OCI-LY3 (cell line): ENCODE results near the gene DTD1.

Source experiments
- H2AFZ ChIP-seq: fragments of 200-600, 300-600 bp; shearing (Covaris generic); 2 replicates; pipeline ENCODE4 v1.6.0; 2014; ENCODE audit warnings: antibody characterized with exemption, low read depth, low read length
- H3K27ac ChIP-seq: fragments of 200-600, 300-600 bp; sonication (generic); 2 replicates; pipeline ENCODE4 v1.5.1; 2014; ENCODE audit warnings: mild to moderate bottlenecking, low read length, moderate library complexity, mixed read lengths
- H3K27me3 ChIP-seq: fragments of 200-600, 300-600 bp; sonication (generic); 2 replicates; pipeline ENCODE4 v1.6.1; 2014; ENCODE audit warnings: low read depth, low read length, mixed read lengths
- H3K36me3 ChIP-seq: fragments of 200-600, 300-600 bp; sonication (generic); replicated peaks from 2 replicates; pipeline ENCODE3; 2014; ENCODE audit warnings: low read depth, low read length, mixed read lengths
- H3K4me1 ChIP-seq: fragments of 300-600, 200-600 bp; sonication (generic); 2 replicates; pipeline ENCODE4 v1.6.1; 2014; ENCODE audit warnings: low read length, mixed read lengths
- H3K4me2 ChIP-seq: fragments of 200-600, 300-600 bp; sonication (generic); 2 replicates; pipeline ENCODE4 v1.6.1; 2014; ENCODE audit warnings: low read length, mixed read lengths
- H3K4me3 ChIP-seq: fragments of 300-600, 200-600 bp; sonication (generic); 2 replicates; pipeline ENCODE4 v1.5.1; 2014; ENCODE audit warnings: antibody characterized with exemption, mild to moderate bottlenecking, low read length, moderate library complexity
- H3K79me2 ChIP-seq: fragments of 300-600, 200-600 bp; shearing (Covaris generic); 2 replicates; pipeline ENCODE4 v1.6.1; 2014; ENCODE audit warnings: mild to moderate bottlenecking, low read length, mixed read lengths
- H3K9ac ChIP-seq: fragments of 300-600, 200-600 bp; shearing (Covaris generic); 2 replicates; pipeline ENCODE4 v1.6.0; 2014; ENCODE audit warnings: mild to moderate bottlenecking, low read length, moderate library complexity
- H3K9me3 ChIP-seq: fragments of 200-600, 300-600 bp; shearing (Covaris generic); 2 replicates; pipeline ENCODE4 v1.6.1; 2014; ENCODE audit warnings: low read length, mixed read lengths; ENCODE audit not compliant: insufficient read depth
- H4K20me1 ChIP-seq: fragments of 200-600, 300-600 bp; sonication (generic); 2 replicates; pipeline ENCODE4 v1.6.1; 2016; ENCODE audit warnings: low read length, mixed read lengths; ENCODE audit not compliant: insufficient read depth
- CTCF ChIP-seq: fragments of 200-600, 300-600 bp; sonication (generic); IDR thresholded peaks from 2 replicates; pipeline ENCODE4 v1.5.1; 2014; ENCODE audit warnings: antibody characterized with exemption, low read length, low read depth
- EZH2phosphoT487 ChIP-seq: fragments of 200-600 bp; shearing (Covaris generic); IDR thresholded peaks from 2 replicates; pipeline ENCODE4 v1.6.1; 2018; ENCODE audit warnings: antibody characterized with exemption, mixed run types, low read depth

Gene DTD1

GRCh38 chr20:18743665-18744440 lies 156.0 kb downstream of the DTD1 start:
- Histone ChIP-seq H3K27ac (no peak overlapping the region), H3K4me2 (no peak overlapping the region), H3K36me3 (peaks cover 4% of the 10 kb centered on the region), H3K4me1 (no peaks in the 10 kb centered on the region), H3K4me3 (no peak overlapping the region), H3K27me3 (no peaks in the 10 kb centered on the region), H3K9ac (no peak overlapping the region), H2AFZ (no peak overlapping the region), H3K79me2 (no peaks in the 10 kb centered on the region), H3K9me3 (no peaks in the 10 kb centered on the region), H4K20me1 (peaks cover 2% of the 10 kb centered on the region; the same call in 1 of the 2 replicates)
- TF ChIP-seq CTCF (no peak), EZH2phosphoT487 (no peak)

- no peak overlapping the region for H2AFZ ChIP-seq
- H3K4me2 ChIP-seq, result no peak overlapping the region
- no peak overlapping the region for H3K27ac ChIP-seq
- TF ChIP-seq CTCF (no peak), EZH2phosphoT487 (no peak)
- H3K4me1 ChIP-seq, result no peaks in the 10 kb centered on the region
- H3K4me3 ChIP-seq, result no peak overlapping the region
- H3K9me3 ChIP-seq, result no peaks in the 10 kb centered on the region
- peaks cover 2% of the 10 kb centered on the region; the same call in 1 of the 2 replicates for H4K20me1 ChIP-seq
- no peak overlapping the region for H3K9ac ChIP-seq
- no peaks in the 10 kb centered on the region for H3K79me2 ChIP-seq
- no peaks in the 10 kb centered on the region for H3K27me3 ChIP-seq
- peaks cover 4% of the 10 kb centered on the region for H3K36me3 ChIP-seq
Observed at GRCh38 chr20:18747090-18747489, 159.2 kb downstream of the DTD1 start.

DNA sequence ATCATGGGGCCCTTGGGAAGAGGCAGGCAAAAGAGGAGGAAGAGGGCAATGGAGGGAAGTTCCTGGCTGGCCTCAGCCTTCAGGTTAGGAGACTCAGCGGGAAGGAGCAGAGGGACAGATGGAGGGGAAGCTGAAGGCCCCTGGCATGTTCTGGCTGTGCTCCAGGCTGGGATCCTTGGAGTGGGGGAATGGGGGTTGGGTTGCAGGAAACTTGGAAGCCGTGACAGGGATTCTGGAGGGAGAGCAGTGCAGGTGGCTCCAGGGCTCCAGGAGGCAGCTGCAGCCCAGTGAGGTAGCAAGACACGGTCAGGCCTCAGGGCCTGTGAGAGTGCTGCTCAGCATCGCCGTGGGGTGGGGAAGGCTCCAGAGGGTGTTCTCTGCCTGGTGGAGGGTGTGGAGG lies 161.1 kb downstream of the DTD1 start:
- Histone ChIP-seq H3K27me3 (no peaks in the 10 kb centered on the region), H2AFZ (no peak overlapping the region), H3K27ac (no peak overlapping the region), H4K20me1 (peaks cover 2% of the 10 kb centered on the region; the same call in 1 of the 2 replicates), H3K4me2 (no peak overlapping the region), H3K36me3 (peaks cover 4% of the 10 kb centered on the region), H3K9me3 (no peaks in the 10 kb centered on the region), H3K4me1 (peaks cover 5% of the 10 kb centered on the region), H3K4me3 (no peak overlapping the region), H3K9ac (no peak overlapping the region), H3K79me2 (no peaks in the 10 kb centered on the region)
- TF ChIP-seq CTCF (no peak), EZH2phosphoT487 (no peak)

DNA sequence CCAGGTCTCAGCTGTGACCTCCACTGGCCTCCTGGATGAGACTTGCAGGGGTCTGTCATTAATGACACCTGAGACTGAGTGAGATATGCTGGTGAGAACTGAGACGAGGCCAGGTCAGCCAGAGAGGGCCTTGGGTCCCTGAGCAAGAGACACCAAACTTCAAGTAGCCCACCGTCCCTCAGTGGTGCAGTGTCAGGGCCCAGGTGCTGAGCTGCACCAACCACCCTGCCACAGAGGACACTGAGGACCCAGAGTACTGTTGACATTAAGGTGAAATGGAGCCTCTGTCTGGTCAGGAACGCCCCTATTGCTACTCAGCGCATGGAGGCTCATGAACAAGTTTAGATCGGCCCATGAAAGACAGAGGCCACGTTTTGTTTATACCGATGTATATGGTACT lies 161.7 kb downstream of the DTD1 start:
- Histone ChIP-seq H4K20me1 (peaks cover 2% of the 10 kb centered on the region; the same call in 1 of the 2 replicates), H3K27me3 (no peaks in the 10 kb centered on the region), H3K9me3 (no peaks in the 10 kb centered on the region), H3K4me1 (peaks cover 10% of the 10 kb centered on the region), H2AFZ (no peak overlapping the region), H3K27ac (no peak overlapping the region), H3K4me3 (no peak overlapping the region), H3K4me2 (no peak overlapping the region), H3K36me3 (peaks cover 4% of the 10 kb centered on the region), H3K79me2 (no peaks in the 10 kb centered on the region), H3K9ac (no peak overlapping the region)
- no peak for TF ChIP-seq EZH2phosphoT487
